ENCODE data around the gene TANGO2. TPM values are rescaled to one million over a fixed set of nuclear protein-coding genes. Genes with fewer than 3 reads are reported as not detected.

TANGO2 gene
- total RNA-seq, 1 experiment from 2014 or later, result 15.7 TPM

- H3K4me3 ChIP-seq (ENCODE audit: insufficient read depth, low read depth, low read length), result no peak overlapping the region
- no peaks in the 10 kb centered on the region; the same call in 1 of the 2 replicates for H3K27me3 ChIP-seq (ENCODE audit: control insufficient read depth, insufficient read depth, low read length)
- no peak for DNase-seq
- no peaks in the 10 kb centered on the region; the same call in 1 of the 2 replicates for H3K36me3 ChIP-seq (replicated peaks; ENCODE audit: control insufficient read depth, insufficient read depth, low read length)
Measured at GRCh38 chr22:20069331-20070042, 48.6 kb downstream of the TANGO2 start.

GRCh38 chr22:20071524-20071972 is 50.6 kb downstream of the TANGO2 start:
- DNase-seq, result no peak
- Histone ChIP-seq H3K36me3 (replicated peaks; ENCODE audit: control insufficient read depth, insufficient read depth, low read length) (no peaks in the 10 kb centered on the region), H3K27me3 (ENCODE audit: control insufficient read depth, insufficient read depth, low read length) (no peaks in the 10 kb centered on the region; the same call in 1 of the 2 replicates), H3K4me3 (ENCODE audit: insufficient read depth, low read depth, low read length) (no peak overlapping the region)

- DNase-seq, result no peak
- Histone ChIP-seq H3K4me3 (ENCODE audit: insufficient read depth, low read depth, low read length) (no peak overlapping the region), H3K27me3 (ENCODE audit: control insufficient read depth, insufficient read depth, low read length) (no peaks in the 10 kb centered on the region), H3K36me3 (replicated peaks; ENCODE audit: control insufficient read depth, insufficient read depth, low read length) (no peaks in the 10 kb centered on the region)
Measured at GRCh38 chr22:20076627-20077172, 55.8 kb downstream of the TANGO2 start.

GRCh38 chr22:20079745-20080444 is 59.0 kb downstream of the TANGO2 start, which contains the start of gene DGCR8:
Gene DGCR8 (plus strand): TSS chr22:20080241. CDS start chr22:20085964, 5,723 bp downstream.
- peak within 1 kb of the TSS; percentile 74 for H3K4me3 ChIP-seq (ENCODE audit: insufficient read depth, low read depth, low read length)
- H3K27me3 ChIP-seq (ENCODE audit: control insufficient read depth, insufficient read depth, low read length), result no peaks in the 10 kb centered on the region
- DNase-seq, result peak; percentile 99
- no peaks in the 10 kb centered on the region for H3K36me3 ChIP-seq (replicated peaks; ENCODE audit: control insufficient read depth, insufficient read depth, low read length)

- Histone ChIP-seq H3K4me3 (ENCODE audit: insufficient read depth, low read depth, low read length) (peak overlapping the region; percentile 74), H3K36me3 (replicated peaks; ENCODE audit: control insufficient read depth, insufficient read depth, low read length) (no peaks in the 10 kb centered on the region), H3K27me3 (ENCODE audit: control insufficient read depth, insufficient read depth, low read length) (no peaks in the 10 kb centered on the region)
- peak; percentile 96 for DNase-seq
Measured at GRCh38 chr22:20080445-20080775, 59.5 kb downstream of the TANGO2 start.

GRCh38 chr22:20080776-20081654 is 60.1 kb downstream of the TANGO2 start:
- DNase-seq, result peak; percentile 76
- peak overlapping the region; percentile 74 for H3K4me3 ChIP-seq (ENCODE audit: insufficient read depth, low read depth, low read length)
- peaks cover 2% of the 10 kb centered on the region; the same call in 1 of the 2 replicates for H3K36me3 ChIP-seq (replicated peaks; ENCODE audit: control insufficient read depth, insufficient read depth, low read length)
- no peaks in the 10 kb centered on the region for H3K27me3 ChIP-seq (ENCODE audit: control insufficient read depth, insufficient read depth, low read length)

GRCh38 chr22:20083157-20083890 is 62.4 kb downstream of the TANGO2 start:
- DNase-seq, result no peak
- Histone ChIP-seq H3K27me3 (ENCODE audit: control insufficient read depth, insufficient read depth, low read length) (no peaks in the 10 kb centered on the region), H3K36me3 (replicated peaks; ENCODE audit: control insufficient read depth, insufficient read depth, low read length) (peaks cover 24% of the 10 kb centered on the region), H3K4me3 (ENCODE audit: insufficient read depth, low read depth, low read length) (no peak overlapping the region)

- H3K36me3 ChIP-seq (replicated peaks; ENCODE audit: control insufficient read depth, insufficient read depth, low read length), result peaks cover 31% of the 10 kb centered on the region
- no peaks in the 10 kb centered on the region for H3K27me3 ChIP-seq (ENCODE audit: control insufficient read depth, insufficient read depth, low read length)
- DNase-seq, result no peak
- H3K4me3 ChIP-seq (ENCODE audit: insufficient read depth, low read depth, low read length), result no peak overlapping the region
Measured at GRCh38 chr22:20083891-20084546, 63.1 kb downstream of the TANGO2 start.

GRCh38 chr22:20084547-20085413 is 63.9 kb downstream of the TANGO2 start:
- no peak overlapping the region for H3K4me3 ChIP-seq (ENCODE audit: insufficient read depth, low read depth, low read length)
- H3K36me3 ChIP-seq (replicated peaks; ENCODE audit: control insufficient read depth, insufficient read depth, low read length), result peaks cover 38% of the 10 kb centered on the region
- no peaks in the 10 kb centered on the region for H3K27me3 ChIP-seq (ENCODE audit: control insufficient read depth, insufficient read depth, low read length)
- DNase-seq, result peak; percentile 95

GRCh38 chr22:20085651-20086050 is 64.7 kb downstream of the TANGO2 start:
- no peak overlapping the region for H3K4me3 ChIP-seq (ENCODE audit: insufficient read depth, low read depth, low read length)
- no peak for DNase-seq
- H3K36me3 ChIP-seq (replicated peaks; ENCODE audit: control insufficient read depth, insufficient read depth, low read length), result peaks cover 47% of the 10 kb centered on the region
- no peaks in the 10 kb centered on the region for H3K27me3 ChIP-seq (ENCODE audit: control insufficient read depth, insufficient read depth, low read length)

- no peak for DNase-seq
- H3K27me3 ChIP-seq (ENCODE audit: control insufficient read depth, insufficient read depth, low read length), result no peaks in the 10 kb centered on the region
- H3K36me3 ChIP-seq (replicated peaks; ENCODE audit: control insufficient read depth, insufficient read depth, low read length), result peaks cover 51% of the 10 kb centered on the region
- H3K4me3 ChIP-seq (ENCODE audit: insufficient read depth, low read depth, low read length), result no peak overlapping the region
Measured at GRCh38 chr22:20086101-20086599, 65.2 kb downstream of the TANGO2 start.

- H3K4me3 ChIP-seq (ENCODE audit: insufficient read depth, low read depth, low read length), result no peak overlapping the region
- H3K36me3 ChIP-seq (replicated peaks; ENCODE audit: control insufficient read depth, insufficient read depth, low read length), result peaks cover 57% of the 10 kb centered on the region
- DNase-seq, result no peak
- no peaks in the 10 kb centered on the region for H3K27me3 ChIP-seq (ENCODE audit: control insufficient read depth, insufficient read depth, low read length)
Measured at GRCh38 chr22:20086763-20087162, 65.9 kb downstream of the TANGO2 start.

Data from H7 (cell line).